Measurements from ENCODE around the gene TTPAL.

DNA sequence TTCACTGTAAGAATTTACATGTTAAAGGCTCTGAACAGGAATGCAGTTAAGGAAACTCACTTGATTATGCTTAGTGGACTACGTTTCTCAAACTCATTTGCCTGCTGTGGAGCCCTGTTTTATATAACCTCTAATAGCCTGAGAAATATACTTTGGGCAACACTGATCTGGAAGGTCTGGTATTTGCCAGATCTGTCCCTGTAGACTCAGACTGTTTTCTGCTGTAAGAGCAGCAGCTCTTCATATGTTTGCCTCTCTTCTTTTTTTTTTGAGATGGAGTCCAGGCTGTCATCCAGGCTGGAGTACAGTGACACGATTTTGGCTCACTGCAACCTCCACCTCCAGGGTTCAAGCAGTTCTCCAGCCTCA is 10.1 kb downstream of the TTPAL start:
- TF ChIP-seq, protein P1, sequence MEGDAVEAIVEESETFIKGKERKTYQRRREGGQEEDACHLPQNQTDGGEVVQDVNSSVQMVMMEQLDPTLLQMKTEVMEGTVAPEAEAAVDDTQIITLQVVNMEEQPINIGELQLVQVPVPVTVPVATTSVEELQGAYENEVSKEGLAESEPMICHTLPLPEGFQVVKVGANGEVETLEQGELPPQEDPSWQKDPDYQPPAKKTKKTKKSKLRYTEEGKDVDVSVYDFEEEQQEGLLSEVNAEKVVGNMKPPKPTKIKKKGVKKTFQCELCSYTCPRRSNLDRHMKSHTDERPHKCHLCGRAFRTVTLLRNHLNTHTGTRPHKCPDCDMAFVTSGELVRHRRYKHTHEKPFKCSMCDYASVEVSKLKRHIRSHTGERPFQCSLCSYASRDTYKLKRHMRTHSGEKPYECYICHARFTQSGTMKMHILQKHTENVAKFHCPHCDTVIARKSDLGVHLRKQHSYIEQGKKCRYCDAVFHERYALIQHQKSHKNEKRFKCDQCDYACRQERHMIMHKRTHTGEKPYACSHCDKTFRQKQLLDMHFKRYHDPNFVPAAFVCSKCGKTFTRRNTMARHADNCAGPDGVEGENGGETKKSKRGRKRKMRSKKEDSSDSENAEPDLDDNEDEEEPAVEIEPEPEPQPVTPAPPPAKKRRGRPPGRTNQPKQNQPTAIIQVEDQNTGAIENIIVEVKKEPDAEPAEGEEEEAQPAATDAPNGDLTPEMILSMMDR (IDR thresholded peaks at IDR 0.05): no peak
- TF ChIP-seq POLR2AphosphoS5 (IDR thresholded peaks at IDR 0.05) (no peak), POLR2A (IDR thresholded peaks at IDR 0.05) (no peak), EP300 (IDR thresholded peaks at IDR 0.05) (no peak)
